ENCODE data around the gene DOCK8.
"Not testable (repeated sequence)": the region's sequence is repeated elsewhere in the genome, so short reads cannot be mapped to it uniquely, and the experiment has no call there.

The DOCK8 gene

GRCh38 chr9:227860-228259 lies 13.2 kb downstream of the DOCK8 start:
- no peak for DNase-seq

GRCh38 chr9:228929-229695 lies 14.4 kb downstream of the DOCK8 start:
- no peak for DNase-seq

- DNase-seq, result not testable (repeated sequence)
Measured at GRCh38 chr9:231625-232024, 17.0 kb downstream of the DOCK8 start.

GRCh38 chr9:233708-234107 lies 19.0 kb downstream of the DOCK8 start:
- not testable (repeated sequence) for DNase-seq

- no peak for DNase-seq
Measured at GRCh38 chr9:237141-237857, 22.6 kb downstream of the DOCK8 start.

GRCh38 chr9:237858-238345 lies 23.2 kb downstream of the DOCK8 start:
- no peak for DNase-seq

GRCh38 chr9:242461-243080 lies 27.9 kb downstream of the DOCK8 start:
- no peak for DNase-seq

GRCh38 chr9:248278-248961 lies 33.8 kb downstream of the DOCK8 start:
- no peak for DNase-seq

GRCh38 chr9:249025-249424 lies 34.4 kb downstream of the DOCK8 start:
- DNase-seq, result no peak

GRCh38 chr9:250039-250438 lies 35.4 kb downstream of the DOCK8 start:
- DNase-seq, result no peak

- no peak for DNase-seq
Measured at GRCh38 chr9:250625-251024, 36.0 kb downstream of the DOCK8 start.

- DNase-seq, result no peak
Measured at GRCh38 chr9:251398-251797, 36.7 kb downstream of the DOCK8 start.

- DNase-seq, result no peak
Measured at GRCh38 chr9:253539-253938, 38.9 kb downstream of the DOCK8 start.

- no peak for DNase-seq
Measured at GRCh38 chr9:254516-254915, 39.9 kb downstream of the DOCK8 start.

- DNase-seq, result no peak
Measured at GRCh38 chr9:257957-258356, 43.3 kb downstream of the DOCK8 start.

- DNase-seq, result no peak
Measured at GRCh38 chr9:259405-260404, 45.0 kb downstream of the DOCK8 start.

- DNase-seq, result no peak
Measured at GRCh38 chr9:264231-264630, 49.6 kb downstream of the DOCK8 start.

GRCh38 chr9:265209-265870 lies 50.7 kb downstream of the DOCK8 start:
- DNase-seq, result no peak

GRCh38 chr9:266228-266627 lies 51.6 kb downstream of the DOCK8 start:
- no peak for DNase-seq

- DNase-seq, result no peak
Measured at GRCh38 chr9:268616-269015, 54.0 kb downstream of the DOCK8 start.

- DNase-seq, result no peak
Measured at GRCh38 chr9:269081-269711, 54.5 kb downstream of the DOCK8 start.
